Heart left ventricle (tissue), 13 donors: ENCODE results near the gene MED12L.

Experiments
- CTCF ChIP-seq, 12 donors: fragments of 200-600 bp; sonication (generic) in 4 of 12; IDR thresholded peaks; one replicate each; pipeline versions ENCODE4 v1.5.0 to v1.8.0; 2018 to 2022; ENCODE audit warnings: antibody characterized with exemption in 12 of 12, mild to moderate bottlenecking in 5 of 12
- POLR2A ChIP-seq, 2 donors: fragments of 450-650 bp; IDR thresholded peaks; one replicate each; pipeline ENCODE4 v1.6.1; 2017; ENCODE audit warnings: antibody characterized with exemption in 2 of 2, mild to moderate bottlenecking in 2 of 2, moderate library complexity in 2 of 2
- donor health status: ischemic (EF 13 %, LVEDD 7.1; RV severe dilation, severe dysfunction).
- donor health status: DM: no; HTN: yes; CAD: no.
- donor health status: DM: no; HTN: no; CAD: no.
- donor health status: ischemic (EF 25% LVEDD 6.9; RV normal size, moderate dysfunction).
- donor health status: ischemic (EF 25% LVEDD 5.7; RV mildly dilated, moderate dysfunction).
- donor health status: ischemic (EF 35%, LVEDD 5.7; RV mildly dilated, moderate dysfunction).
- donor health status: nonischemic (EF 11% LVEDD 7.7; RV severe dilation, severe dysfunction).
- donor health status: DM: yes; HTN: yes; CAD: no.
- donor health status: PGD.
- donor health status: ischemic (EF 29% LVEDD 5.4; RV normal size, mild dysfunction).
- donor health status: nonischemic (EF 23%, LVEDD 6.1; RV moderate dilation, normal function).

- no peak for TF ChIP-seq CTCF (IDR thresholded peaks at IDR 0.05)
- no peak for TF ChIP-seq POLR2A (IDR thresholded peaks at IDR 0.05)
Measured at GRCh38 chr3:151452368-151452767, 366.9 kb downstream of the MED12L start.
